NCI-H2227 treated with DMSO at 0.1 percent for 48 hours (cell line): ENCODE results near the gene CYP2J2.
A peak's percentile ranks its signal among the peaks of the same experiment; 100 is the strongest.
"Not testable (repeated sequence)": the region's sequence is repeated elsewhere in the genome, so short reads cannot be mapped to it uniquely, and the experiment has no call there.

Source experiments
- DNase-seq: peaks from one replicate; lab custom pipeline; 2025; lab: John Stamatoyannopoulos, UW

The CYP2J2 gene

GRCh38 chr1:59926381-59927123, at the start of gene CYP2J2:
TSS of gene CYP2J2 (minus strand) at chr1:59926773. CDS start at chr1:59926746, 27 bp downstream.
- DNase-seq: peak; percentile 25

- no peak for DNase-seq
These were observed 47.1 kb upstream of the CYP2J2 start for GRCh38 chr1:59973719-59974118.

GRCh38 chr1:59972216-59972927, 45.8 kb upstream of the CYP2J2 start:
- DNase-seq: no peak

GRCh38 chr1:59971464-59971911, 44.9 kb upstream of the CYP2J2 start:
- DNase-seq: peak; percentile 76

- DNase-seq: not testable (repeated sequence)
These were observed 43.1 kb upstream of the CYP2J2 start for GRCh38 chr1:59969542-59970175.

GRCh38 chr1:59968746-59969145, 42.2 kb upstream of the CYP2J2 start:
- DNase-seq: not testable (repeated sequence)

GRCh38 chr1:59967780-59968179, 41.2 kb upstream of the CYP2J2 start:
- DNase-seq: no peak

- no peak for DNase-seq
These were observed 40.6 kb upstream of the CYP2J2 start for GRCh38 chr1:59967141-59967697.

- DNase-seq: no peak
These were observed 25.5 kb upstream of the CYP2J2 start for GRCh38 chr1:59952065-59952464.

- DNase-seq: no peak
These were observed 23.1 kb upstream of the CYP2J2 start for GRCh38 chr1:59949648-59950047.

GRCh38 chr1:59948990-59949389, 22.4 kb upstream of the CYP2J2 start:
- no peak for DNase-seq

GRCh38 chr1:59947047-59947938, 20.7 kb upstream of the CYP2J2 start:
- peak; percentile 18 for DNase-seq

GRCh38 chr1:59945790-59946189, 19.2 kb upstream of the CYP2J2 start:
- no peak for DNase-seq

- DNase-seq: no peak
These were observed 12.8 kb upstream of the CYP2J2 start for GRCh38 chr1:59939393-59939792.

- no peak for DNase-seq
These were observed 11.2 kb upstream of the CYP2J2 start for GRCh38 chr1:59937636-59938210.

- no peak for DNase-seq
These were observed 9.8 kb upstream of the CYP2J2 start for GRCh38 chr1:59936358-59936821.

- no peak for DNase-seq
These were observed 2.4 kb upstream of the CYP2J2 start for GRCh38 chr1:59928996-59929395.

- DNase-seq: no peak
These were observed 640 bp upstream of the CYP2J2 start for GRCh38 chr1:59927213-59927612.

GRCh38 chr1:59924653-59925052, 1.9 kb downstream of the CYP2J2 start:
- no peak for DNase-seq

- not testable (repeated sequence) for DNase-seq
These were observed 5.2 kb downstream of the CYP2J2 start for GRCh38 chr1:59921258-59921899.
